HCT116 (cell line): ENCODE measurements around the gene TBRG4. TPM values are rescaled to one million over a fixed set of nuclear protein-coding genes. Genes with fewer than 3 reads are reported as not detected.

Experiments
- ATAC-seq: fragments of 200-7000 bp; cut with Tn5 transposase; 2 replicates; pipeline ENCODE4 v1.9.1; 2020; ENCODE audit warnings: mild to moderate bottlenecking, moderate library complexity
- BruUV-seq: library from RNA; stranded (reverse); fragments of 400-500 nt; replicated peaks from 2 replicates; lab custom pipeline; 2021; lab: Mats Ljungman, UMichigan
- CTCF ChIA-PET: fragments of 300-600 bp; sonication (Branson Sonifier 250); formaldehyde crosslinking; loops from one replicate; lab custom pipeline; 2021; ENCODE audit warnings: antibody characterized with exemption; lab: Charles Lee
- POLR2A ChIA-PET: fragments of 300-600, 350-600 bp; sonication (Branson Sonifier 250); formaldehyde crosslinking; loops from one replicate; lab custom pipeline; 2021; ENCODE audit warnings: antibody characterized with exemption; lab: Charles Lee
- RAD21 ChIA-PET, 2 experiments: fragments of 300-600 bp; sonication (Branson Sonifier 250); formaldehyde crosslinking; loops; one replicate each; lab custom pipeline; 2023; ENCODE audit warnings: low total read pairs in 2 of 2; ENCODE audit not compliant: uncharacterized antibody in 2 of 2, unreplicated experiment in 2 of 2, low non-redundant PET in 1 of 2; lab: Charles Lee
- DNase-seq: peaks from one replicate; pipeline ENCODE4 v3.0.0-alpha.2; 2010; ENCODE audit warnings: low read depth, low spot score
- H2AFZ ChIP-seq: fragments of 200-600 bp; shearing (Covaris generic), sonication (generic); 2 replicates; pipeline ENCODE4 v1.6.1; 2017; ENCODE audit warnings: low read depth, mixed run types, mixed read lengths, antibody characterized with exemption, low read length; ENCODE audit not compliant: poor library complexity, severe bottlenecking
- H3K27ac ChIP-seq: 2 replicates; pipeline ENCODE4 v1.5.1; 2012; ENCODE audit warnings: low read depth, low read length
- H3K27me3 ChIP-seq: fragments of 200-600 bp; sonication (generic); 2 replicates; pipeline ENCODE4 v1.6.1; 2016; ENCODE audit warnings: mixed run types, low read length, mixed read lengths; ENCODE audit not compliant: insufficient read depth
- H3K36me3 ChIP-seq, 2 experiments: fragments of 200-500 bp in 1 of 2; fragments of 200-600 bp in 1 of 2; sonication (Bioruptor generic) in 1 of 2; sonication (generic) in 1 of 2; 2 replicates each; pipeline versions ENCODE4 v1.5.1 to v1.6.1; 2014 to 2016; ENCODE audit warnings: low read length in 2 of 2, inconsistent platforms in 1 of 2, mixed read lengths in 1 of 2, mixed run types in 1 of 2; ENCODE audit not compliant: insufficient read depth in 2 of 2, control insufficient read depth in 1 of 2
- H3K4me1 ChIP-seq, 2 experiments: fragments of 200-600 bp in 1 of 2; sonication (generic) in 1 of 2; 2 replicates each; pipeline versions ENCODE4 v1.5.1 to v1.6.1; 2012 to 2017; ENCODE audit warnings: low read length in 2 of 2, inconsistent platforms in 1 of 2, mild to moderate bottlenecking in 1 of 2, mixed read lengths in 1 of 2, mixed run types in 1 of 2, moderate library complexity in 1 of 2; ENCODE audit not compliant: insufficient read depth in 2 of 2, control insufficient read depth in 1 of 2
- H3K4me2 ChIP-seq: fragments of 200-600 bp; sonication (generic); 2 replicates; pipeline ENCODE4 v1.6.1; 2017; ENCODE audit warnings: mixed run types, low read length, mixed read lengths
- H3K4me3 ChIP-seq, 2 experiments: fragments of 200-600 bp in 1 of 2; sonication (generic) in 1 of 2; replicated peaks in 1 of 2; 2 replicates each; pipeline ENCODE4 v1.5.1; 2011 to 2016; ENCODE audit warnings: low read length in 2 of 2, control low read depth in 1 of 2, low read depth in 1 of 2, mild to moderate bottlenecking in 1 of 2, mixed read lengths in 1 of 2, mixed run types in 1 of 2
- H3K79me2 ChIP-seq: fragments of 200-600 bp; sonication (generic); 2 replicates; pipeline ENCODE4 v1.6.1; 2017; ENCODE audit warnings: mild to moderate bottlenecking, mixed run types, low read length, moderate library complexity, mixed read lengths; ENCODE audit not compliant: insufficient read depth
- H3K9ac ChIP-seq: fragments of 200-600 bp; sonication (generic); 2 replicates; pipeline ENCODE4 v1.6.1; 2016; ENCODE audit warnings: low read length, mixed read lengths
- H3K9me2 ChIP-seq: fragments of 200-600 bp; sonication (generic), shearing (Covaris generic); 2 replicates; pipeline ENCODE4 v1.6.1; 2017; ENCODE audit warnings: mixed run types, mild to moderate bottlenecking, moderate library complexity; ENCODE audit not compliant: insufficient read depth
- H3K9me3 ChIP-seq, 2 experiments: fragments of 200-500 bp in 1 of 2; fragments of 200-600 bp in 1 of 2; sonication (Bioruptor generic) in 1 of 2; sonication (generic) in 1 of 2; 2 replicates each; pipeline ENCODE4 v1.6.1; 2014 to 2017; ENCODE audit warnings: low read length in 2 of 2, mixed read lengths in 2 of 2, inconsistent platforms in 1 of 2, low read depth in 1 of 2, mild to moderate bottlenecking in 1 of 2, mixed run types in 1 of 2, moderate library complexity in 1 of 2; ENCODE audit not compliant: control insufficient read depth in 1 of 2, insufficient read depth in 1 of 2
- H4K20me1 ChIP-seq: fragments of 200-600 bp; sonication (generic), shearing (Covaris generic); 2 replicates; pipeline ENCODE4 v1.6.1; 2017; ENCODE audit warnings: mixed run types, mild to moderate bottlenecking, moderate library complexity; ENCODE audit not compliant: insufficient read depth
- ATF3 ChIP-seq: IDR thresholded peaks from 2 replicates; pipeline ENCODE4 v1.6.1; 2012
- CEBPB ChIP-seq: IDR thresholded peaks from 2 replicates; pipeline ENCODE4 v1.6.1; 2012; ENCODE audit warnings: low read depth
- CTCF ChIP-seq, 3 experiments: fragments of 200-600 bp in 1 of 3; sonication (generic) in 1 of 3; IDR thresholded peaks in 2 of 3; conservative IDR thresholded peaks in 1 of 3; 2 replicates each; pipeline ENCODE4 v1.5.1; 2012 to 2017; ENCODE audit warnings: low read depth in 2 of 3, low read length in 2 of 3, antibody characterized with exemption in 1 of 3, borderline replicate concordance in 1 of 3, control low read depth in 1 of 3, mild to moderate bottlenecking in 1 of 3, mixed read lengths in 1 of 3, mixed run types in 1 of 3, moderate library complexity in 1 of 3; ENCODE audit not compliant: insufficient read depth in 1 of 3
- EZH2 ChIP-seq: fragments of 200-600 bp; sonication (generic); IDR thresholded peaks from 2 replicates; pipeline ENCODE4 v1.6.1; 2017; ENCODE audit warnings: antibody characterized with exemption, mixed run types
- EZH2phosphoT487 ChIP-seq: fragments of 200-600 bp; IDR thresholded peaks from 2 replicates; pipeline ENCODE4 v1.6.1; 2018; ENCODE audit warnings: antibody characterized with exemption, borderline replicate concordance
- FOSL1 ChIP-seq: IDR thresholded peaks from 2 replicates; pipeline ENCODE4 v1.6.1; 2012; ENCODE audit warnings: low read depth
- JUND ChIP-seq: IDR thresholded peaks from 2 replicates; pipeline ENCODE4 v1.6.1; 2012
- POLR2A ChIP-seq: IDR thresholded peaks from 2 replicates; pipeline ENCODE4 v1.7.0; 2011; ENCODE audit warnings: borderline replicate concordance; ENCODE audit not compliant: insufficient read depth, insufficient read length; ENCODE audit errors: extremely low read depth
- RAD21 ChIP-seq: IDR thresholded peaks from 2 replicates; pipeline ENCODE4 v1.6.1; 2012; ENCODE audit warnings: low read depth, mild to moderate bottlenecking
- SP1 ChIP-seq: IDR thresholded peaks from 2 replicates; pipeline ENCODE4 v1.6.1; 2012; ENCODE audit warnings: low read depth
- SRF ChIP-seq: IDR thresholded peaks from 2 replicates; pipeline ENCODE4 v1.6.1; 2012; ENCODE audit warnings: low read depth
- TCF7L2 ChIP-seq: IDR thresholded peaks from 2 replicates; pipeline ENCODE4 v1.7.0; 2011; ENCODE audit warnings: borderline replicate concordance, inconsistent platforms; ENCODE audit not compliant: insufficient read depth, insufficient read length; ENCODE audit errors: extremely low read depth
- YY1 ChIP-seq: IDR thresholded peaks from 2 replicates; pipeline ENCODE4 v1.6.1; 2011; ENCODE audit warnings: low read length, low read depth, moderate library complexity, mild to moderate bottlenecking; ENCODE audit not compliant: insufficient replicate concordance; ENCODE audit errors: extremely low read depth
- ZFX ChIP-seq: fragments of 450-650 bp; IDR thresholded peaks from 2 replicates; pipeline ENCODE4 v1.6.1; 2017
- ZNF274 ChIP-seq: fragments of 200-500 bp; sonication (Bioruptor generic); IDR thresholded peaks from 2 replicates; pipeline ENCODE4 v1.6.1; 2014; ENCODE audit warnings: mild to moderate bottlenecking, low read depth, low read length, inconsistent platforms
- intact Hi-C: fragments of 100-400 bp; cut with micrococcal nuclease; formaldehyde crosslinking; loops from 2 replicates; pipeline ENCODE4 v1.10.0; 2022
- total RNA-seq: library from RNA; stranded (reverse); gene quantifications from one replicate; pipeline ENCODE4 v1.2.1, GENCODE V29; 2021; ENCODE audit not compliant: unreplicated experiment

The TBRG4 gene
- total RNA-seq, 1 experiment from 2014 or later: 136 TPM

- Histone ChIP-seq H3K4me2 (no peak overlapping the region), H3K9me3 (no peaks in the 10 kb centered on the region), H3K27ac (no peak overlapping the region), H3K9ac (no peak overlapping the region), H2AFZ (no peak overlapping the region), H3K36me3 (no peaks in the 10 kb centered on the region), H3K4me1 (peaks cover 6% of the 10 kb centered on the region in 2 experiments; a peak in 3 of 4 replicates), H3K4me3 (no peak overlapping the region), H3K79me2 (no peaks in the 10 kb centered on the region), H3K9me2 (no peaks in the 10 kb centered on the region), H4K20me1 (no peaks in the 10 kb centered on the region), H3K27me3 (no peaks in the 10 kb centered on the region)
- ChIA-PET RAD21 (no interaction called here), CTCF (no interaction called here), POLR2A (no interaction called here)
- BruUV-seq: no TSS peak
- no peak for DNase-seq
- no peak for TF ChIP-seq FOSL1
- no peak for TF ChIP-seq POLR2A
- intact Hi-C loops: no loop called here
- ATAC-seq: no peak
Observed at GRCh38 chr7:45085619-45086200, 25.8 kb downstream of the TBRG4 start.

- H2AFZ ChIP-seq: no peak overlapping the region
- BruUV-seq: no TSS peak
- H4K20me1 ChIP-seq: no peaks in the 10 kb centered on the region
- no peak overlapping the region for H3K4me2 ChIP-seq
- CTCF ChIA-PET: no interaction called here
- H3K4me3 ChIP-seq: no peak overlapping the region
- no peaks in the 10 kb centered on the region for H3K36me3 ChIP-seq
- no peaks in the 10 kb centered on the region for H3K9me3 ChIP-seq
- no peaks in the 10 kb centered on the region for H3K27me3 ChIP-seq
- DNase-seq (no peak), ATAC-seq (no peak)
- H3K9ac ChIP-seq: no peak overlapping the region
- RAD21 ChIA-PET: no interaction called here
- H3K9me2 ChIP-seq: no peaks in the 10 kb centered on the region
- intact Hi-C loops: no loop called here
- H3K27ac ChIP-seq: no peak overlapping the region
- POLR2A ChIA-PET: no interaction called here
- H3K79me2 ChIP-seq: no peaks in the 10 kb centered on the region
- H3K4me1 ChIP-seq: peaks cover 6% of the 10 kb centered on the region in 2 experiments; a peak in 3 of 4 replicates
- TF ChIP-seq YY1 (no peak), SRF (no peak), FOSL1 (no peak), CEBPB (no peak), ATF3 (no peak), JUND (no peak), RAD21 (no peak), EZH2phosphoT487 (no peak), EZH2 (no peak), CTCF (IDR thresholded peaks at IDR 0.05 in 2 of 3, conservative IDR thresholded peaks at IDR 0.05 in 1 of 3; ENCODE audit: borderline replicate concordance in 1 of 3, insufficient read depth in 1 of 3, low read depth in 2 of 3, low read length in 2 of 3) (no peak), ZFX (no peak), ZNF274 (no peak), SP1 (no peak), TCF7L2 (no peak)
Observed at GRCh38 chr7:45084901-45085618, 26.4 kb downstream of the TBRG4 start.
